Adrenal gland (tissue), 12 donors: ENCODE results near the gene CNTLN. TPM values are rescaled to one million over a fixed set of nuclear protein-coding genes. Genes with fewer than 3 reads are reported as not detected.

Experiments
- DNase-seq, 7 donors: peaks; one replicate each; pipeline ENCODE4 v3.0.0-alpha.2; 2019 to 2020
- H3K27ac ChIP-seq, 5 donors: fragments of 200-600 bp; sonication (generic) in 4 of 5; 1 replicate in 3 of 5; 2 replicates in 2 of 5; pipeline versions ENCODE4 v1.5.1 to v1.8.0; 2016 to 2020; ENCODE audit warnings: mild to moderate bottlenecking in 1 of 5
- H3K27me3 ChIP-seq: fragments of 200-600 bp; 2 replicates; pipeline ENCODE4 v1.8.0; 2021
- H3K36me3 ChIP-seq, 2 donors: fragments of 200-600 bp; replicated peaks in 1 of 2; 1 replicate in 1 of 2; 2 replicates in 1 of 2; pipeline versions ENCODE4 v1.5.1 to v1.8.0; 2018 to 2022
- H3K4me1 ChIP-seq, 2 donors: fragments of 200-600 bp; replicated peaks in 1 of 2; 1 replicate in 1 of 2; 2 replicates in 1 of 2; pipeline versions ENCODE4 v1.5.1 to v1.8.0; 2018 to 2021
- H3K4me3 ChIP-seq, 4 donors: fragments of 200-600 bp; sonication (generic) in 3 of 4; one replicate each; pipeline ENCODE4 v1.5.1; 2016 to 2018
- H3K9me3 ChIP-seq, 3 donors: fragments of 200-600 bp; sonication (generic) in 1 of 3; replicated peaks in 1 of 3; 1 replicate in 2 of 3; 2 replicates in 1 of 3; pipeline versions ENCODE4 v1.5.1 to v1.8.0; 2016 to 2021
- CTCF ChIP-seq, 6 experiments: fragments of 450-650 bp in 4 of 6; fragments of 200-600 bp in 2 of 6; sonication (generic) in 1 of 6; IDR thresholded peaks; 1 replicate in 5 of 6; 2 replicates in 1 of 6; pipeline versions ENCODE4 v1.5.1 to v1.8.0; 2016 to 2021; ENCODE audit warnings: antibody characterized with exemption in 6 of 6, mild to moderate bottlenecking in 2 of 6, moderate library complexity in 1 of 6
- POLR2A ChIP-seq, 2 donors: fragments of 450-650 bp; IDR thresholded peaks; one replicate each; pipeline ENCODE4 v1.6.1; 2017; ENCODE audit warnings: antibody characterized with exemption in 2 of 2, mild to moderate bottlenecking in 2 of 2, moderate library complexity in 1 of 2
- WGBS, 4 donors: extraction: QIAGEN DNeasy Blood & Tissue Kit in 2 of 4; methylation state at CpG; one replicate each; pipeline versions ENCODE4 v1.1.5 to v1.1.7; 2013 to 2017; 5-methylcytosine and 5-hydroxymethylcytosine counted together
- intact Hi-C, 2 donors: fragments of 100-400 bp; cut with DNase I; formaldehyde crosslinking; loops; one replicate each; pipeline versions ENCODE4 v1.14.1 to v1.15.0; 2022 to 2023
- polyA plus RNA-seq, 3 donors: library from polyadenylated mRNA; stranded (reverse); fragments of 200-250 nt in 2 of 3; fragments of 350-450 nt in 1 of 3; fragmentation: Illumina TruSeq in 1 of 3; extraction: RNeasy Lipid Tissue Mini Kit (QIAGEN cat#74804) in 1 of 3; gene quantifications; one replicate each; pipeline ENCODE4 v1.2.3, GENCODE V29; 2013 to 2014
- total RNA-seq, 9 donors: library from RNA; depleted of rRNA in 4 of 9; stranded (reverse); fragments of >200 nt in 4 of 9; fragments of 120-200 nt in 1 of 9; fragmentation: NEBNext Ultra II Directional in 1 of 9; extraction: Animal tissue kit (Norgen Biotek cat#: 25700) in 1 of 9; gene quantifications; one replicate each; pipeline versions ENCODE4 v1.1.0 to v1.2.4, GENCODE V29; 2013 to 2023
- donor health status: healthy with polysubstance abuse.
- donor health status: Bipolar disorder and iron deficiency.
- donor health status: DM: yes; HTN: yes; CAD: no.
- donor health status: DM: no; HTN: no; CAD: no.
- donor health status: DM: no; HTN: no; CAD: no.
- donor health status: DM: yes; HTN: yes; CAD: no.

CNTLN gene
- total and polyA plus RNA-seq, 12 donors, result 2.1 to 13.6 (median 6.4) TPM

GRCh38 chr9:17503196-17503595 lies 368.4 kb downstream of the CNTLN start:
- Histone ChIP-seq H3K27ac (no peak overlapping the region), H3K4me3 (no peak overlapping the region), H3K4me1 (no peaks in the 10 kb centered on the region), H3K27me3 (no peaks in the 10 kb centered on the region), H3K9me3 (no peaks in the 10 kb centered on the region), H3K36me3 (no peaks in the 10 kb centered on the region)
- no peak for DNase-seq
- intact Hi-C loops, result no loop called here
- TF ChIP-seq CTCF (IDR thresholded peaks at IDR 0.05) (no peak), POLR2A (IDR thresholded peaks at IDR 0.05) (no peak)
- WGBS, 4 donors, result 88 to 98% (median 93%) methylated on average over 3 of the region's 3 CpGs

GRCh38 chr9:17509151-17509550 lies 374.3 kb downstream of the CNTLN start:
- DNase-seq, result no peak
- no peaks in the 10 kb centered on the region for H3K9me3 ChIP-seq
- TF ChIP-seq CTCF (IDR thresholded peaks at IDR 0.05), result no peak
- TF ChIP-seq POLR2A (IDR thresholded peaks at IDR 0.05), result no peak
- 70 to 95% (median 80%) methylated on average over 1 of the region's 1 CpG for WGBS, 4 donors
- H3K4me3 ChIP-seq, result no peak overlapping the region
- intact Hi-C loops, result no loop called here
- H3K27ac ChIP-seq, result no peak overlapping the region
- H3K36me3 ChIP-seq, result no peaks in the 10 kb centered on the region
- no peaks in the 10 kb centered on the region for H3K27me3 ChIP-seq
- no peaks in the 10 kb centered on the region for H3K4me1 ChIP-seq

- Histone ChIP-seq H3K27me3 (no peaks in the 10 kb centered on the region), H3K27ac (no peak overlapping the region), H3K4me1 (no peaks in the 10 kb centered on the region), H3K4me3 (no peak overlapping the region), H3K36me3 (no peaks in the 10 kb centered on the region), H3K9me3 (no peaks in the 10 kb centered on the region)
- intact Hi-C loops, result no loop called here
- 92 to 100% (median 96%) methylated on average over 1 of the region's 1 CpG for WGBS, 4 donors
- TF ChIP-seq POLR2A (IDR thresholded peaks at IDR 0.05) (no peak), CTCF (IDR thresholded peaks at IDR 0.05) (no peak)
- no peak for DNase-seq
Observed at GRCh38 chr9:17509701-17510100, 374.9 kb downstream of the CNTLN start.

GRCh38 chr9:17519761-17520160 lies 384.9 kb downstream of the CNTLN start:
- TF ChIP-seq POLR2A (IDR thresholded peaks at IDR 0.05), result no peak
- no peak for TF ChIP-seq CTCF (IDR thresholded peaks at IDR 0.05)
- no peak overlapping the region for H3K4me3 ChIP-seq
- H3K4me1 ChIP-seq, result no peaks in the 10 kb centered on the region
- no peaks in the 10 kb centered on the region for H3K9me3 ChIP-seq
- H3K27ac ChIP-seq, result no peak overlapping the region
- H3K36me3 ChIP-seq, result no peaks in the 10 kb centered on the region
- intact Hi-C loops, result loop anchor here in 1 of 2 donors (10.0 kb wide), 1 partner anchor 685 kb away; no protein-coding TSS in a partner anchor
- no peak for DNase-seq
- 32 to 40% (median 33%) methylated on average over 4 of the region's 4 CpGs for WGBS, 4 donors
- H3K27me3 ChIP-seq, result no peaks in the 10 kb centered on the region
